ENCODE data around the gene NTN5.

Gene NTN5

GRCh38 chr19:48616041-48616436 is 56.8 kb downstream of the NTN5 start:
- TF ChIP-seq TAF1 (IDR thresholded peaks at IDR 0.05; ENCODE audit: borderline replicate concordance, insufficient read depth, low read length) (no peak), POLR2AphosphoS5 (IDR thresholded peaks at IDR 0.05; ENCODE audit: low read depth, low read length) (peak; percentile 62; the same call in 1 of the 2 replicates)

DNA sequence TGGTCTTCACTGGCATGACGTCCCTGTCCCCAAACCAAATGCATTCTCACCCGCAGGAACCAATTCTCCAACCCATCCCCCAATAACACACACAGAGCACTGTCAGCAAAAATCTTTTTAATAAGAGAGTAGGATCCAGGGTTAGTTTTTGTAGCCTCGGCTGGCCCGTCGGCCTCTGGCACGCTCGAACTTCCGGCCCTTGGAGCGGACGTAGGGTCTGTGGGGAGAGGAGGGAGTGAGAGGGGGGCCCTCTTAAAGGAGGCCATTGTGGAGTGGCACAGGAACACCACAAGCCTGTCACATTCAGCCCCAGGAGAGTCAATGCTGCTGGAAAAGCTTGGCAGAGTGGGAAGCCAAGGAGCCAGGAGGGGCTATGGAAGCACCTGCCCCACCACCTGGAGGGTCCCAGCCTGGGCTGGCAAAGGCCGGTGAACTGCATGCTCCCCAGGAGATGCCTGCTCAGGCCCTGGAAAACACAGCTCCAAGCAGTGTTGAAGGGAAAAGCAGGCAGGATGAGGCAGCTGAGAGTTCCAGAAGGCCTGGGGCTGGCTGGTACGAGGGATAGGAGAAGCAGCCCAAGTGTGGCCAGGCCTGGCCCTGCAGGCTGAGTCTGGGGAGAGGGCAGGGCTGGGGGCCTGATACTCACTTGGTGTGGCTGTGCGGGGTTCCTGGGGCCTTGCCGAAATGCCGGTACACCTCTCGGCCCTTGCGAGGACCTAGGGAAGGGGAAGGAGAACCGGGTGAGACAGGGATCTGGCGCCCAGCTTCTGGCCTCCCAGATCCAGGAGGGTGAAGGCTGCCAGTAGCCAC is 57.4 kb downstream of the NTN5 start:
- TF ChIP-seq TAF1 (IDR thresholded peaks at IDR 0.05; ENCODE audit: borderline replicate concordance, insufficient read depth, low read length) (no peak), SIN3A (IDR thresholded peaks at IDR 0.05; ENCODE audit: borderline replicate concordance, insufficient read depth, low read length) (no peak), FOXP2 (optimal IDR thresholded peaks at IDR 0.05; ENCODE audit: borderline replicate concordance, extremely low read depth, extremely low read length, insufficient read depth) (no peak), POLR2AphosphoS5 (IDR thresholded peaks at IDR 0.05; ENCODE audit: low read depth, low read length) (no peak)
- TF ChIP-seq, protein P1, sequence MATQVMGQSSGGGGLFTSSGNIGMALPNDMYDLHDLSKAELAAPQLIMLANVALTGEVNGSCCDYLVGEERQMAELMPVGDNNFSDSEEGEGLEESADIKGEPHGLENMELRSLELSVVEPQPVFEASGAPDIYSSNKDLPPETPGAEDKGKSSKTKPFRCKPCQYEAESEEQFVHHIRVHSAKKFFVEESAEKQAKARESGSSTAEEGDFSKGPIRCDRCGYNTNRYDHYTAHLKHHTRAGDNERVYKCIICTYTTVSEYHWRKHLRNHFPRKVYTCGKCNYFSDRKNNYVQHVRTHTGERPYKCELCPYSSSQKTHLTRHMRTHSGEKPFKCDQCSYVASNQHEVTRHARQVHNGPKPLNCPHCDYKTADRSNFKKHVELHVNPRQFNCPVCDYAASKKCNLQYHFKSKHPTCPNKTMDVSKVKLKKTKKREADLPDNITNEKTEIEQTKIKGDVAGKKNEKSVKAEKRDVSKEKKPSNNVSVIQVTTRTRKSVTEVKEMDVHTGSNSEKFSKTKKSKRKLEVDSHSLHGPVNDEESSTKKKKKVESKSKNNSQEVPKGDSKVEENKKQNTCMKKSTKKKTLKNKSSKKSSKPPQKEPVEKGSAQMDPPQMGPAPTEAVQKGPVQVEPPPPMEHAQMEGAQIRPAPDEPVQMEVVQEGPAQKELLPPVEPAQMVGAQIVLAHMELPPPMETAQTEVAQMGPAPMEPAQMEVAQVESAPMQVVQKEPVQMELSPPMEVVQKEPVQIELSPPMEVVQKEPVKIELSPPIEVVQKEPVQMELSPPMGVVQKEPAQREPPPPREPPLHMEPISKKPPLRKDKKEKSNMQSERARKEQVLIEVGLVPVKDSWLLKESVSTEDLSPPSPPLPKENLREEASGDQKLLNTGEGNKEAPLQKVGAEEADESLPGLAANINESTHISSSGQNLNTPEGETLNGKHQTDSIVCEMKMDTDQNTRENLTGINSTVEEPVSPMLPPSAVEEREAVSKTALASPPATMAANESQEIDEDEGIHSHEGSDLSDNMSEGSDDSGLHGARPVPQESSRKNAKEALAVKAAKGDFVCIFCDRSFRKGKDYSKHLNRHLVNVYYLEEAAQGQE (IDR thresholded peaks at IDR 0.05; ENCODE audit: insufficient read depth in 1 of 2, low read depth in 2 of 2, low read length in 2 of 2), result no peak

GRCh38 chr19:48614436-48615230 is 58.2 kb downstream of the NTN5 start, which contains the start of gene FAM83E:
Gene FAM83E, minus strand, starts transcription at chr19:48615076. Its CDS starts 1,704 bp downstream, at chr19:48613372.
- TF ChIP-seq POLR2AphosphoS5 (IDR thresholded peaks at IDR 0.05; ENCODE audit: low read depth, low read length), result peak; percentile 31; the same call in 1 of the 2 replicates
- TF ChIP-seq, protein P1 (IDR thresholded peaks at IDR 0.05; ENCODE audit: insufficient read depth in 1 of 2, low read depth in 2 of 2, low read length in 2 of 2), result no peak
- no peak for TF ChIP-seq TAF1 (IDR thresholded peaks at IDR 0.05; ENCODE audit: borderline replicate concordance, insufficient read depth, low read length)
- peak; percentile 11 for TF ChIP-seq FOXP2 (optimal IDR thresholded peaks at IDR 0.05; ENCODE audit: borderline replicate concordance, extremely low read depth, extremely low read length, insufficient read depth)
- TF ChIP-seq SIN3A (IDR thresholded peaks at IDR 0.05; ENCODE audit: borderline replicate concordance, insufficient read depth, low read length), result no peak

- TF ChIP-seq POLR2AphosphoS5 (IDR thresholded peaks at IDR 0.05; ENCODE audit: low read depth, low read length), result peak; percentile 31; the same call in 1 of the 2 replicates
- TF ChIP-seq SIN3A (IDR thresholded peaks at IDR 0.05; ENCODE audit: borderline replicate concordance, insufficient read depth, low read length), result no peak; the same call in 1 of the 2 replicates
Observed at GRCh38 chr19:48613852-48614435, 58.9 kb downstream of the NTN5 start.

DNA sequence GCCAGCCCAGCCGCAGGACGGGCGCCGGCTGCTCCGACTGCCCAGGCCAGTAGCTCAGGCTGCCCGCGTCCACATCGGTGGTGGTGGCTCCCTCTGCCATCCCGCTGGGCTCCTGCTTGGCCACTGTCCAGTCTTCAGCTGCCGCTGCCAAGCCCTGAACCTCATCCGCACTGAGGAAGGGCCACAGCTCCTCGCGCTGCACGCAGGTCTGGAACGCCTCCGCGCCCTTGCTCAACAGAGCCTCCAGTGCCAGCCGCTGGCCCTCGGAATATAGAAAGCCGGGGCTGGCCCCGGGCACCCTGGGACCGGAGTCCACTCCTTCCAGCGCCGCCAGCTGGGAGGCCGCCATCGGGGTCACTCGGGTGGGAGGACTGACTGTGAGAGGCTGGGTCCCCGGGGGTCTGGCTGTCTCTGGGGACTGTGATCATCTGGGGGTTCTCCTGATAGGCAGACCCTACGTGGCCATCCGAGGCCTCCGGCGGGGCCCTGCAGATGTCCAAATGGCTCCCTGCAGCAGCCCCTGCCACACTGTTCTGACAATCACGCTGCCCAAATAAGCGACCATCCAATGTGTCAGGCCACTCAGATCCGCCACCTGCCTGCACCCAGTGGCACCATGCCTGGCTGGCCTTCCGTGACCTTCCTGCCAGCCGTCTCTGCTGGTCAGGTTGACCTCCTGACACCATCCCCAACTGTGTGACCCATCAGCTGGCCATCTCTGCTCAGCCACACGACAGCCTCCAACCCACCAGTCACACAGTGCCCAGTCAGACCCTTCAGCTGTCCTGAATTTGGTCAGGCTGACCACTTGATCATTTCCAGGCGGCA is 59.6 kb downstream of the NTN5 start:
- TF ChIP-seq POLR2AphosphoS5 (IDR thresholded peaks at IDR 0.05; ENCODE audit: low read depth, low read length) (no peak; the same call in 1 of the 2 replicates), FOXP2 (optimal IDR thresholded peaks at IDR 0.05; ENCODE audit: borderline replicate concordance, extremely low read depth, extremely low read length, insufficient read depth) (no peak), TAF1 (IDR thresholded peaks at IDR 0.05; ENCODE audit: borderline replicate concordance, insufficient read depth, low read length) (no peak), SIN3A (IDR thresholded peaks at IDR 0.05; ENCODE audit: borderline replicate concordance, insufficient read depth, low read length) (no peak)
- TF ChIP-seq, protein P1 (IDR thresholded peaks at IDR 0.05; ENCODE audit: insufficient read depth in 1 of 2, low read depth in 2 of 2, low read length in 2 of 2), result no peak
